Medulla oblongata (tissue), 1 donor: ENCODE results near the gene CCDC81.

Experiments
- DNase-seq: peaks from one replicate; pipeline ENCODE4 v3.0.0-alpha.2; 2015; ENCODE audit errors: extremely low spot score

Gene CCDC81

DNA sequence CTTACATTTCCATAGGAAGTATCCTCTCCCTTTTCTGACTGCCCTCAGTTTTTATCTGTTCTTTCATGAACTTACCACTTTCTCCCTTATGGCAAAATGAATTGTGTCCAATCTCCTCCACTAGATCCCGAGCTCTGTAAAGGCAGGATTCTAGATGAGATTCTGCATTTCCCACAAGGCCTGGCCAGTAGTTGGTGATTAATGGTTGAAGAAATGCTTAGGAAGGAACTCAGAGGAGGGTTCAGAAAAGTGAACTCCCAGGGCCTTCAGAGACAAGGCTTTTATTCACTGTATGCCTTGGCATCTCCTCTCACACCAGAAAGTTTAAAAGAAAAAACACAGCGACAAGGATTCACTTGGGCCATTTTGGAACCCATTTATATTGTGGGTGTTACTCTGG is 66.2 kb downstream of the CCDC81 start:
- DNase-seq = no peak

GRCh38 chr11:86442420-86442819 is 67.7 kb downstream of the CCDC81 start:
- no peak for DNase-seq

- no peak for DNase-seq
These were observed 68.1 kb downstream of the CCDC81 start for GRCh38 chr11:86442827-86443226.

DNA sequence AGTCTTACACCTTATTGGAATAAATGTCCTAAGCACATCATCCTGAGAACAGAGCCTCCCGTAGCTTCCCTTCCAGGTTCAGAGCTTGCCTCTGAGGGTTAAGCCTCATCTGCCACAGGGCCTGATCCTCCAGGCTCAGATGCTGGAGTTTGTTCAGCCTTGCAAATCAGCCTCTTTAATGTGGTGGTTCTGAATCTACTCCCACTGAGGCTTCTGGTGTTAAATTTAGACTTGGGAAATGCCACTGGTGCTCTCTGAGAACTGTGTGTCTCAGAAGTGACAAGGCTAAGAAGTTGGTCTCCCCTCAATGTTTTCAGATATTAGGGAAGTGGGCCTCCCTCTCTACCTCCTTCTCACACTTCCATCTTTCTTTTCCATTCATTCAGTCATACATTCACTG is 68.7 kb downstream of the CCDC81 start:
- DNase-seq = no peak

DNA sequence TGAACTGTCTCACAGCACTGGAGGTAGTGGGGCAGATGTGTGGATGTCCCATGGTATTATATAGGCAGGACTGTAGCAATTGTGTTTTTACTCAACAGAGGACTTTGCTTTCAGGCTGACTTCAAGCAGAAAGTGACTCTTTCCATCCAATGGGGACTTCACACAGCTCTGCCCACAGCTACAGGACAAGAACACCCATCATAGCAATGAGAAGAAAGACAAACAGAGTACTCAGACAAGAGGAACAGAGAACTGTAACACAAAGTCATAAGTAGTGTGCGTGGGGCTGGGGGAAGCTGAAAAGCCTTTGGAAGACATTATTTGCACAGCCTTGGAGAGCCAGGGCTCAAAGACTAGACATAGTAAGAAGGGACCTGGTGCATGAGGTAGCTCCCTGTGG is 70.3 kb downstream of the CCDC81 start:
- DNase-seq = no peak

DNA sequence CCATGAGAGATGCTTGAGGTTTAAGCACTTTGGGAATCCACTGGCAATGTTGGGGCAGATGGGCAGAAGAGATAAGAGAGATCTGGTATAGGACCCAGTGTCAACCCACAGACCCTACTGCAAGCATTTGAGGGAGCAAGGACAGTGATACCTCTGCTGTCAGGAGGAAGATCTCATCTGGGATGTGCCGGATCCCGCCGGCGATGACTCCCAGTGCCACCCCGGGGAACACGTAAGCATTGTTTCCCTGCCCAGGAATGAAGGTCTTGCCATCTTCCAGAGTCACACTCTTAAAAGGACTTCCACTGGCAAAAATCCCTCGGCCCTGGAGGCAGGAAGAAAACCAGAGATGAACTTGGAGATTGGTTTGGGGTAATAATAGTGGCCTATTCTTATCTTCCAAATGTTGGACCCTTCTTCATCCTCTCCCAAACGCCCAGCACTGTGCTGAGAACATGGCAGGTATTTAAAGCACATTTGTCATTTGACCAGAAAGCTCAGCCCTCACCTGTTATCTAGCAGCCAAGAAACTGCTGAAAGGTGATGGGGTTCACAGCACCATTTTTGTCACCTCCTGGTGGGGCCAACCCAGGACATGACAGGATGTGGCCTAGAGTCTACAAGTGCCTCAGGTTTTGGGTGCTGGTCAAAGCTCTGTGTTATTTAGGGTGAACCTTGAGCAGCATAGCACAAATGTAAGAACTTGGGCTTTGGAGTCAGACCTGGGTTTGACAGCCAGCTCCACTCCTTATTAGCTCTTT is 71.7 kb downstream of the CCDC81 start:
- DNase-seq = no peak

- no peak for DNase-seq
These were observed 72.2 kb downstream of the CCDC81 start for GRCh38 chr11:86446924-86447285.

GRCh38 chr11:86447763-86448480 is 73.2 kb downstream of the CCDC81 start:
- DNase-seq = no peak

DNA sequence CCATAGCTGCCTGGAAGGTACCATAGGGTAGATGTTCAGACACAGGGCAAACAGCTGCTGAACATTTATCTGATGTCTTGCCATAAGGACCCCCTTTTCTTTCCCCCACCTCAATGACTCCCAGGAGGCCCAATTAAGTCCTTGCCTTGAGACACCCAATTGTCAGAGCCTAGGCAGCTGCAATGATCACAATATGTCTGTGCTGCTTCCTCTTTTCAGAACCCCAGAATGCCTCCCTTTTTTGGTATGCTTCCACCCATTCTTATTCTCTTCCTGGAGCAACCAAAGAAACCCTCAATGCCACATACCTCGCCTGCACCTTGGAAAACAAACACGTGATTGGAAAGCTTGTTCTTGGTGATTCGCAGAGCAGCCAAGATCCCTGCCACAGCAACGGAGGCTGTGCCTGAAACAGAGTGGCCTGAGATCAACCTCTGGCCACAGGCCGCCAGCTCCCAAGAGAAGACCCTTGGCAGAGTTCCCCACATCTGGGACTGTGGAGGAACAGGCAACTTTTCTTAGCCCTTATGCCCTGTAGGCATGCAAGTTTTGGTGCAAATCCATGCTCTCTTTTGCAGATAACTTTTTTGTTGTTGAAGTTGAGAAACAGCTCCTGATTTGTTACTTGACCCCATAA is 75.4 kb downstream of the CCDC81 start:
- DNase-seq = no peak

GRCh38 chr11:86453290-86454030 is 78.8 kb downstream of the CCDC81 start:
- no peak for DNase-seq

DNA sequence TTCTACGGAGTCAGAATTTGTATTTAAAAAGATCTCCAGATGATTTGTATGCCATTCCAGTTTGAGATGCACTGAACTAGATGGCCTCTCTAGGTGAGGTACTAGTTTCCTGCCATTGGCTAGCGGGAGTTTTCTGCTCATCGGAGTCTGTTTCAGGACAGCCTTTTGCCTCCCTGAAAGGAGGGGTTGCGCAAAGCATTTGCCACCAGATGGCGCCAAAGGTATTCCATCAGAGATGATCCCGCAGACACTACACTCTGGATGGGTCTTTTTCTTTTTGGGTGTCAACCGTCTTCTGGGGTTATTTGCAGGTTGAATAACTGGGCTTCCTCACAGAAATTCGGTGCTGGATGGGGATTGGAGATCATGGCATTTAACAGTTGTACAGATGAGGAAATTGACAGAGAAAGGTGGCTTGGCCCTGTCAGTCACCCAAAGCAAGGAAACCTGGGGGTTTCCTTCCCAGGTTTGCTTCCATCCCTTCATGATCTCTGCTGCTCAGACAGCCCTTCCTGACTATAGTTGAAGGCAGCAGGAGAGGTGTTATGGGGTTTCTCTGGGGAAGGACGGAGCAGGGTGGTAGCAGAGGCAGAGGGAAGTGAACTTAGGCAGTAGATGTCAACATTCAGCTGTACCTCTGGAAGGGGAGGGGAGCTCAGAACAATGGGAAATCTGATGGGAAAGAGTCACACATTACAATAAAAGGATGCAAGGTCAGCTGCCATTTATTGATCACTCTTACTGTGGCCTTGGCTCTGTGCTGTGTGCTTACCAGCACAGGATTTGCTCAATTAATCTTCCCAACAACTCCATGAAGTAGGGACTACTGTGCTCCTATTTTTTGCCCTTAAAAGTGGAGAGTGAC is 81.6 kb downstream of the CCDC81 start:
- peak; percentile 92 for DNase-seq

GRCh38 chr11:86458294-86459001 is 83.8 kb downstream of the CCDC81 start:
- DNase-seq = no peak

- no peak for DNase-seq
These were observed 84.3 kb downstream of the CCDC81 start for GRCh38 chr11:86459002-86459385.

- DNase-seq = peak; percentile 21
These were observed 85.2 kb downstream of the CCDC81 start for GRCh38 chr11:86459682-86460460.

DNA sequence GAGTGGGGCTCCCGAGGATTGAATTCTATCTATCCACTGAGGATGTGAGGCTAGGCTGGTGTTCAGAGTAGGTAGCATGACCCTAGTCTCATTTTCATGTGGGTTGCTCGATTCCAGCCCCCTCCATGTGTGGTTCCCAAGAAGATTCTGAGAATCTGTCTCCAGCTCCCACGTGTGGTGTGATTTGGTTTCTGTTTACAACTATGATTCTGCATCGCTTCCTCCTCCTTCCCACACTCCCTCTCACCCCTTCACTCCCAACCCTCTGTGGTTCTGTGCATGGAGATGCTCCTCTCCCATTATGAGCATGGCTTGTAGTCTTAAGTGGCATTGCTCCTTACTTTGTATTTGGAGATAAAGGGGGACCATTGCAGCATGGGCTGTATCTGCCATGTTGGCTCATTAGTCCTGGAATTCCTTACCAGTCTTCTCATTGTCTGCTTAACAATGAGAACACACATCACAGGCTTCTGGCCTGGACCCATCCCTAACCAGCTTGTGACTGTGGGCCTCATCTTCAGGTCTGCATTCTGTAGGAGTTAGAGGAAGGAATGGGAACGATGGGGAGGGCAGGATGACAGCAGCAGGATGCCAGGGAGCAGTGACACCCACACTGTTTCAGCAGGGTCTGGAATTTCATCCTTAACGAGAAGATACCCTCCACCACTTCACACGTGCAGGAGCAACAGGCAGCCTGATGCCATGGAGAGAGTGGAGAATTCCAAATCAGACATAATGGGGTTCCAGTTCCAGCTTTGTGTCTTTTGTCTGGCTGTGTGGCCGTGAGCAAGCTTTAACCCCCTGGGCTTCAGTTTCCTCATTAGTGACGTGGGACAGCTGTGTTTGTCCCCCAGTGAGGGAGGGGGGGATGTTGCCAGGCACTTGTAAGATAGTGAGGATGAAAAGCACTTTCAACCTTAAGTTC is 86.0 kb downstream of the CCDC81 start:
- no peak for DNase-seq

- no peak for DNase-seq
These were observed 87.2 kb downstream of the CCDC81 start for GRCh38 chr11:86461892-86462291.

- DNase-seq = no peak
These were observed 88.4 kb downstream of the CCDC81 start for GRCh38 chr11:86463120-86463519.

DNA sequence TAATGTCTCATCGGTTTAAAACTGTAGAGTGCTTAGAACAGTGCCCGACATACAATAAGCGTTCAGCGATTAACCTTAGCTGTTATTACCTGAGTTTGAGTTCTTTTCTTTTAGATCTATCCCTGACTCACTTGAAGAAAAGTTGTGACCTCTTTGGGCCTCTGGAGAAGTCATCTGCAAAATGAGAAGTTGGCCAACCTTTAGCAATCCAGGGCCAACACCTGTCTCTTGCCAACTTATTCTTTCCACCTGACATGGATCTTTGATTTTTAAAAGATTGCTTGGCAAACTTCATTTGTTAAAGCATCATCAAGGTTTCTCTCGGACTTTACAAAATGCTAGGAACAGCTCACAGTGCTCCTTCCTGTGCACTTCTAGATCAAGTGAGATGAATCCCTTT is 89.3 kb downstream of the CCDC81 start:
- DNase-seq = no peak
